Body of pancreas (tissue), 4 donors: ENCODE measurements around the gene DAB1.

Source experiments
- POLR2A ChIP-seq, 3 donors: fragments of 450-650 bp; IDR thresholded peaks; one replicate each; pipeline ENCODE4 v1.6.1; 2016; ENCODE audit warnings: antibody characterized with exemption in 3 of 3, mild to moderate bottlenecking in 2 of 3
- TF ChIP-seq, protein P1 (sequence below), 7 experiments: fragments of 450-650 bp in 4 of 7; fragments of 200-600 bp in 3 of 7; sonication (generic) in 3 of 7; IDR thresholded peaks; one replicate each; pipeline ENCODE4 v1.5.1; 2016 to 2019; ENCODE audit warnings: antibody characterized with exemption in 7 of 7

DNA sequence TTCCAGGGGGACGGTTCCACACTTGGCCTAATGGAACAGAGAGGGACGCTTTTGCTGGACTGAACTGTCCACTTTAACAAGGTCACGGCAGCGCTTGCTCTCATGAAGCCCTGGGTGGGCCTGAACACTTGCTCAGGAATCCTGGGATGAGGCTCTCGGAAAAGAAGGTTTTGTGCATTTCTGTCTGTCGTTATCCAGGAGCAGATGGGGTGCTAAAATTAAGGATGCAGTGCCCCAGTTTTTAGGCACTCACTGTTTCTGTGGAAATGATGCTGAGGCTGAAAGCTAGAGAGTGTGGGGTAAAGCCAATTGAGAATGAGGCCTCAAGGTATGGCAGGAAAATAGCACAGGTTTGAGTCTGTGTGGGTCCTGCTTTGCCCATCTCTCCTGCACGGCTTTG, 111.0 kb downstream of the DAB1 start:
- no peak for TF ChIP-seq POLR2A (IDR thresholded peaks at IDR 0.05)
- TF ChIP-seq, protein P1, sequence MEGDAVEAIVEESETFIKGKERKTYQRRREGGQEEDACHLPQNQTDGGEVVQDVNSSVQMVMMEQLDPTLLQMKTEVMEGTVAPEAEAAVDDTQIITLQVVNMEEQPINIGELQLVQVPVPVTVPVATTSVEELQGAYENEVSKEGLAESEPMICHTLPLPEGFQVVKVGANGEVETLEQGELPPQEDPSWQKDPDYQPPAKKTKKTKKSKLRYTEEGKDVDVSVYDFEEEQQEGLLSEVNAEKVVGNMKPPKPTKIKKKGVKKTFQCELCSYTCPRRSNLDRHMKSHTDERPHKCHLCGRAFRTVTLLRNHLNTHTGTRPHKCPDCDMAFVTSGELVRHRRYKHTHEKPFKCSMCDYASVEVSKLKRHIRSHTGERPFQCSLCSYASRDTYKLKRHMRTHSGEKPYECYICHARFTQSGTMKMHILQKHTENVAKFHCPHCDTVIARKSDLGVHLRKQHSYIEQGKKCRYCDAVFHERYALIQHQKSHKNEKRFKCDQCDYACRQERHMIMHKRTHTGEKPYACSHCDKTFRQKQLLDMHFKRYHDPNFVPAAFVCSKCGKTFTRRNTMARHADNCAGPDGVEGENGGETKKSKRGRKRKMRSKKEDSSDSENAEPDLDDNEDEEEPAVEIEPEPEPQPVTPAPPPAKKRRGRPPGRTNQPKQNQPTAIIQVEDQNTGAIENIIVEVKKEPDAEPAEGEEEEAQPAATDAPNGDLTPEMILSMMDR (IDR thresholded peaks at IDR 0.05), result no peak
